HG03196 (cell line): Measurements from ENCODE around the gene DAP.
"Not testable (repeated sequence)": the region's sequence is repeated elsewhere in the genome, so short reads cannot be mapped to it uniquely, and the experiment has no call there.

Experiments used
- ATAC-seq: cut with Tn5 transposase; IDR thresholded peaks from one replicate; pipeline ENCODE4 v1.9.1; 2021; ENCODE audit not compliant: unreplicated experiment

DAP gene

GRCh38 chr5:10761185-10761932, at the start of gene DAP:
Gene DAP (minus strand): TSS chr5:10761234. CDS start chr5:10761068, 166 bp downstream.
- peak; percentile 75 for ATAC-seq

- no peak for ATAC-seq
Observed at GRCh38 chr5:10808347-10809226, 47.6 kb upstream of the DAP start.

- no peak for ATAC-seq
Observed at GRCh38 chr5:10801931-10802666, 41.1 kb upstream of the DAP start.

- ATAC-seq: no peak
Observed at GRCh38 chr5:10800852-10801251, 39.8 kb upstream of the DAP start.

- ATAC-seq: no peak
Observed at GRCh38 chr5:10797261-10797660, 36.2 kb upstream of the DAP start.

- no peak for ATAC-seq
Observed at GRCh38 chr5:10793785-10794184, 32.8 kb upstream of the DAP start.

- ATAC-seq: no peak
Observed at GRCh38 chr5:10792336-10792735, 31.3 kb upstream of the DAP start.

- no peak for ATAC-seq
Observed at GRCh38 chr5:10789726-10790125, 28.7 kb upstream of the DAP start.

- no peak for ATAC-seq
Observed at GRCh38 chr5:10789021-10789420, 28.0 kb upstream of the DAP start.

- ATAC-seq: no peak
Observed at GRCh38 chr5:10788358-10788757, 27.3 kb upstream of the DAP start.

- no peak for ATAC-seq
Observed at GRCh38 chr5:10786835-10787234, 25.8 kb upstream of the DAP start.

GRCh38 chr5:10780208-10780607, 19.2 kb upstream of the DAP start:
- ATAC-seq: not testable (repeated sequence)

- no peak for ATAC-seq
Observed at GRCh38 chr5:10779592-10779991, 18.6 kb upstream of the DAP start.

GRCh38 chr5:10778179-10778910, 17.3 kb upstream of the DAP start:
- ATAC-seq: no peak

GRCh38 chr5:10775646-10776045, 14.6 kb upstream of the DAP start:
- no peak for ATAC-seq

- ATAC-seq: no peak
Observed at GRCh38 chr5:10772901-10773585, 12.0 kb upstream of the DAP start.

- no peak for ATAC-seq
Observed at GRCh38 chr5:10768328-10768899, 7.4 kb upstream of the DAP start.

GRCh38 chr5:10762776-10763500, 1.9 kb upstream of the DAP start:
- ATAC-seq: no peak
